ENCODE results near the gene MXD4.
A peak's percentile ranks its signal among the peaks of the same experiment; 100 is the strongest.

The MXD4 gene

GRCh38 chr4:2292646-2293108, 30.8 kb upstream of the MXD4 start:
- FAIRE-seq (no peak), DNase-seq (ENCODE audit: low spot score) (no peak)

GRCh38 chr4:2291705-2292645, 30.1 kb upstream of the MXD4 start:
- no peak for FAIRE-seq
- DNase-seq (ENCODE audit: low spot score): no peak

- FAIRE-seq (no peak), DNase-seq (ENCODE audit: low spot score) (no peak)
These were observed 29.2 kb upstream of the MXD4 start for GRCh38 chr4:2290974-2291704.

- FAIRE-seq (no peak), DNase-seq (ENCODE audit: low spot score) (no peak)
These were observed 28.6 kb upstream of the MXD4 start for GRCh38 chr4:2290488-2290887.

GRCh38 chr4:2289955-2290333, 28.0 kb upstream of the MXD4 start:
- DNase-seq (ENCODE audit: low spot score) (no peak), FAIRE-seq (no peak)

- DNase-seq (ENCODE audit: low spot score) (no peak), FAIRE-seq (no peak)
These were observed 27.5 kb upstream of the MXD4 start for GRCh38 chr4:2289311-2289954.

GRCh38 chr4:2288051-2288541, 26.2 kb upstream of the MXD4 start:
- FAIRE-seq: no peak
- no peak for DNase-seq (ENCODE audit: low spot score)

- FAIRE-seq: no peak
These were observed 25.6 kb upstream of the MXD4 start for GRCh38 chr4:2287594-2287915.

GRCh38 chr4:2286904-2287593, 25.1 kb upstream of the MXD4 start:
- DNase-seq (ENCODE audit: low spot score): no peak
- FAIRE-seq: no peak

More at GRCh38 chr4:2287594-2287915, 25.6 kb upstream of the MXD4 start:
- DNase-seq (ENCODE audit: low spot score): no peak

GRCh38 chr4:2285613-2286381, 23.9 kb upstream of the MXD4 start:
- DNase-seq (ENCODE audit: low spot score): no peak
- no peak for FAIRE-seq

GRCh38 chr4:2284934-2285612, 23.2 kb upstream of the MXD4 start:
- FAIRE-seq (no peak), DNase-seq (ENCODE audit: low spot score) (peak; percentile 25)

- no peak for DNase-seq (ENCODE audit: low spot score)
- FAIRE-seq: no peak
These were observed 22.4 kb upstream of the MXD4 start for GRCh38 chr4:2284161-2284933.

GRCh38 chr4:2283199-2283711, 21.3 kb upstream of the MXD4 start:
- no peak for FAIRE-seq
- DNase-seq (ENCODE audit: low spot score): no peak

GRCh38 chr4:2281575-2282343, 19.9 kb upstream of the MXD4 start:
- no peak for DNase-seq (ENCODE audit: low spot score)
- FAIRE-seq: no peak

GRCh38 chr4:2280531-2281300, 18.8 kb upstream of the MXD4 start:
- no peak for DNase-seq (ENCODE audit: low spot score)
- FAIRE-seq: no peak

- DNase-seq (ENCODE audit: low spot score) (no peak), FAIRE-seq (no peak)
These were observed 16.0 kb upstream of the MXD4 start for GRCh38 chr4:2277956-2278355.

GRCh38 chr4:2276581-2277325, 14.8 kb upstream of the MXD4 start:
- FAIRE-seq: no peak

More at GRCh38 chr4:2276581-2277325, 14.8 kb upstream of the MXD4 start:
- DNase-seq (ENCODE audit: low spot score): no peak
